ENCODE data around the gene ADAMTSL3.

DNA sequence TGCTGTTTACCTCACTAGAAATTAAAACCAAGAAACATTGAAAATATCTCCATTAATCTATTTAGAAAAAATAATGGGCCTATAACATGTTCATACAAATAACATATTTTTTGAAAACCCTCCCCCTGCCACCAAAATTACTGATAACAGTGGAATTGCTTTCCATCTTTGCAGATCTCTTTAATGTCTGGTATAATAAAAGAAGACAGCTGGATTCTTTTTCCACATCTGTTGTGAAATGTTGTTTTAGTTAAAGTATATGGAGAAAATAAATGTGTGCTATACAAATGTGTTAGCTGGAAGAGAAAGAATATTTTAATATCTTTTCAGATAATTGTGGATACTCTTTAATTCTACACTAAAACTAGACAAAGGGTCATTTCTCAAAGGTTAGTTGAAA lies 330.7 kb downstream of the ADAMTSL3 start:
- TF ChIP-seq ZNF274 (IDR thresholded peaks at IDR 0.05; ENCODE audit: borderline replicate concordance, extremely low read depth, low read length) (no peak), GTF2F1 (IDR thresholded peaks at IDR 0.05; ENCODE audit: borderline replicate concordance, low read depth, low read length) (no peak), EP300 (IDR thresholded peaks at IDR 0.05; ENCODE audit: borderline replicate concordance in 1 of 2, low read depth in 2 of 2, low read length in 2 of 2) (no peak), TEAD4 (IDR thresholded peaks at IDR 0.05; ENCODE audit: low read depth, low read length) (no peak), RNF2 (IDR thresholded peaks at IDR 0.05; ENCODE audit: borderline replicate concordance, low read depth, low read length, missing control alignments, poor library complexity, severe bottlenecking) (no peak), CHD1 (IDR thresholded peaks at IDR 0.05; ENCODE audit: low read depth, low read length) (no peak), HDAC2 (IDR thresholded peaks at IDR 0.05; ENCODE audit: borderline replicate concordance in 1 of 2, low read depth in 2 of 2, low read length in 2 of 2) (no peak), TAF1 (IDR thresholded peaks at IDR 0.05; ENCODE audit: low read depth, low read length) (no peak)
- TF ChIP-seq, protein P1, sequence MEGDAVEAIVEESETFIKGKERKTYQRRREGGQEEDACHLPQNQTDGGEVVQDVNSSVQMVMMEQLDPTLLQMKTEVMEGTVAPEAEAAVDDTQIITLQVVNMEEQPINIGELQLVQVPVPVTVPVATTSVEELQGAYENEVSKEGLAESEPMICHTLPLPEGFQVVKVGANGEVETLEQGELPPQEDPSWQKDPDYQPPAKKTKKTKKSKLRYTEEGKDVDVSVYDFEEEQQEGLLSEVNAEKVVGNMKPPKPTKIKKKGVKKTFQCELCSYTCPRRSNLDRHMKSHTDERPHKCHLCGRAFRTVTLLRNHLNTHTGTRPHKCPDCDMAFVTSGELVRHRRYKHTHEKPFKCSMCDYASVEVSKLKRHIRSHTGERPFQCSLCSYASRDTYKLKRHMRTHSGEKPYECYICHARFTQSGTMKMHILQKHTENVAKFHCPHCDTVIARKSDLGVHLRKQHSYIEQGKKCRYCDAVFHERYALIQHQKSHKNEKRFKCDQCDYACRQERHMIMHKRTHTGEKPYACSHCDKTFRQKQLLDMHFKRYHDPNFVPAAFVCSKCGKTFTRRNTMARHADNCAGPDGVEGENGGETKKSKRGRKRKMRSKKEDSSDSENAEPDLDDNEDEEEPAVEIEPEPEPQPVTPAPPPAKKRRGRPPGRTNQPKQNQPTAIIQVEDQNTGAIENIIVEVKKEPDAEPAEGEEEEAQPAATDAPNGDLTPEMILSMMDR (IDR thresholded peaks at IDR 0.05; ENCODE audit: control extremely low read depth in 1 of 3, insufficient read depth in 1 of 3, low read depth in 1 of 3, low read length in 3 of 3) = no peak
